GM12878 (cell line): ENCODE results near the gene KTI12. TPM values are rescaled to one million over a fixed set of nuclear protein-coding genes. Genes with fewer than 3 reads are reported as not detected.

ENCODE experiments used
- ATAC-seq: fragments of 200-7000 bp; cut with Tn5 transposase; 3 replicates; pipeline ENCODE4 v1.9.1; 2020; ENCODE audit warnings: mild to moderate bottlenecking, moderate library complexity
- BruUV-seq: library from RNA; stranded (reverse); fragments of 400-500 nt; replicated peaks from 2 replicates; lab custom pipeline; 2021; lab: Mats Ljungman, UMichigan
- CTCF ChIA-PET: fragments of 300-600 bp; sonication (Branson Sonifier 250); formaldehyde crosslinking; extraction: SDS; loops from one replicate; lab custom pipeline; 2021; ENCODE audit warnings: inconsistent platforms; lab: Yijun Ruan, JAX
- POLR2A ChIA-PET: fragments of 350-600 bp; formaldehyde crosslinking; extraction: SDS; loops from one replicate; lab custom pipeline; 2021; ENCODE audit warnings: inconsistent platforms; lab: Charles Lee
- RAD21 ChIA-PET: fragments of 300-600 bp; sonication (Branson Sonifier 250); formaldehyde crosslinking; loops from one replicate; lab custom pipeline; 2023; ENCODE audit warnings: antibody characterized with exemption; ENCODE audit not compliant: unreplicated experiment; lab: Charles Lee
- SMC1A ChIA-PET: fragments of 300-600 bp; sonication (Branson Sonifier 250); formaldehyde crosslinking; loops from one replicate; lab custom pipeline; 2023; ENCODE audit not compliant: unreplicated experiment, uncharacterized antibody; lab: Charles Lee
- DNase-seq: peaks from one replicate; pipeline ENCODE4 v3.0.0-alpha.2; 2011; ENCODE audit warnings: low read depth, low spot score
- FAIRE-seq: peaks from 3 replicates; lab custom pipeline; 2011; peaks lifted over from hg19 to GRCh38; lab: Jason Lieb, UNC
- H2AFZ ChIP-seq: 2 replicates; pipeline ENCODE4 v1.6.0; 2011; ENCODE audit warnings: low read depth, low read length, control low read depth; ENCODE audit not compliant: control insufficient read depth
- H3K27ac ChIP-seq: 2 replicates; pipeline ENCODE4 v1.5.1; 2011; ENCODE audit warnings: control low read depth; ENCODE audit not compliant: control insufficient read depth, insufficient read depth
- H3K27me3 ChIP-seq, 2 experiments: replicated peaks in 1 of 2; 2 replicates each; pipeline versions ENCODE4 v1.6.0 to v1.6.1; 2011; ENCODE audit warnings: low read length in 1 of 2; ENCODE audit not compliant: control insufficient read depth in 2 of 2, insufficient read depth in 2 of 2
- H3K36me3 ChIP-seq, 2 experiments: 2 replicates each; pipeline ENCODE4 v1.5.1; 2011; ENCODE audit warnings: low read length in 1 of 2; ENCODE audit not compliant: control insufficient read depth in 2 of 2, insufficient read depth in 2 of 2
- H3K4me1 ChIP-seq: 2 replicates; pipeline ENCODE4 v1.6.1; 2011; ENCODE audit warnings: mild to moderate bottlenecking, low read length, moderate library complexity, mixed read lengths; ENCODE audit not compliant: control insufficient read depth, insufficient read depth
- H3K4me2 ChIP-seq: 2 replicates; pipeline ENCODE4 v1.6.0; 2011; ENCODE audit warnings: control low read depth; ENCODE audit not compliant: control insufficient read depth, insufficient read depth
- H3K4me3 ChIP-seq: fragments of 200-600 bp; sonication (generic); 2 replicates; pipeline ENCODE4 v1.5.1; 2016
- H3K79me2 ChIP-seq: 2 replicates; pipeline ENCODE4 v1.6.0; 2011; ENCODE audit warnings: low read length; ENCODE audit not compliant: control insufficient read depth, insufficient read depth
- H3K9ac ChIP-seq: 2 replicates; pipeline ENCODE4 v1.8.0; 2011; ENCODE audit warnings: low read length, control low read depth, mixed read lengths; ENCODE audit not compliant: control insufficient read depth, insufficient read depth
- H3K9me3 ChIP-seq: replicated peaks from 3 replicates; pipeline ENCODE4 v1.5.1; 2011; ENCODE audit warnings: mild to moderate bottlenecking, low read length; ENCODE audit not compliant: control insufficient read depth, insufficient read depth
- H4K20me1 ChIP-seq: 2 replicates; pipeline ENCODE4 v1.6.0; 2011; ENCODE audit not compliant: control insufficient read depth, insufficient read depth
- BMI1 ChIP-seq: fragments of 450-650 bp; IDR thresholded peaks from 2 replicates; pipeline ENCODE4 v1.6.1; 2016; ENCODE audit warnings: mild to moderate bottlenecking, moderate library complexity, borderline replicate concordance
- CBX3 ChIP-seq: fragments of 200-600 bp; sonication (generic); IDR thresholded peaks from 2 replicates; pipeline ENCODE4 v1.6.1; 2016; ENCODE audit warnings: low read depth, borderline replicate concordance
- CREM ChIP-seq: IDR thresholded peaks from 2 replicates; pipeline ENCODE4 v1.6.1; 2014; ENCODE audit warnings: antibody characterized with exemption, low read depth
- GATAD2B ChIP-seq: fragments of 450-650 bp; conservative IDR thresholded peaks from 2 replicates; pipeline ENCODE4 v1.6.1; 2017; ENCODE audit warnings: low read depth, mild to moderate bottlenecking, moderate library complexity
- JUND ChIP-seq: IDR thresholded peaks from 2 replicates; pipeline ENCODE4 v1.6.1; 2012; ENCODE audit warnings: low read depth, mild to moderate bottlenecking, low read length, improper control_type of control experiment, moderate library complexity
- LARP7 ChIP-seq: fragments of 450-650 bp; IDR thresholded peaks from 2 replicates; pipeline ENCODE4 v1.6.1; 2017; ENCODE audit warnings: mild to moderate bottlenecking
- NBN ChIP-seq: fragments of 450-650 bp; IDR thresholded peaks from 2 replicates; pipeline ENCODE4 v1.6.1; 2016
- RAD51 ChIP-seq: fragments of 450-650 bp; IDR thresholded peaks from 2 replicates; pipeline ENCODE4 v1.6.1; 2016; ENCODE audit warnings: moderate library complexity, mild to moderate bottlenecking, inconsistent platforms
- SMC3 ChIP-seq: IDR thresholded peaks from 2 replicates; pipeline ENCODE4 v1.6.1; 2011; ENCODE audit warnings: low read length, improper control_type of control experiment, borderline replicate concordance
- SRF ChIP-seq, 2 experiments: IDR thresholded peaks; 2 replicates each; pipeline ENCODE4 v1.6.1; 2011; ENCODE audit warnings: low read depth in 2 of 2, low read length in 2 of 2, mild to moderate bottlenecking in 1 of 2, moderate library complexity in 1 of 2
- ZSCAN29 ChIP-seq: fragments of 450-650 bp; IDR thresholded peaks from 2 replicates; pipeline ENCODE4 v1.6.1; 2017; ENCODE audit warnings: mild to moderate bottlenecking, moderate library complexity
- WGBS: methylation state at CpG from one replicate; pipeline ENCODE4 v1.1.6; 2016; ENCODE audit warnings: low lambda C conversion rate; ENCODE audit not compliant: insufficient replicate concordance, insufficient coverage; ENCODE audit errors: missing lambda C conversion rate; 5-methylcytosine and 5-hydroxymethylcytosine counted together
- in situ Hi-C: fragments of 300-500 bp; cut with MboI; formaldehyde crosslinking; loops from 9 replicates; pipeline ENCODE4 v1.14.3; 2018; ENCODE audit warnings: mixed read lengths
- intact Hi-C: fragments of 100-400 bp; cut with micrococcal nuclease; formaldehyde crosslinking; loops from one replicate; pipeline ENCODE4 v1.14.2; 2022; ENCODE audit not compliant: unreplicated experiment
- polyA plus RNA-seq, 11 experiments: library from polyadenylated mRNA; depleted of rRNA in 4 of 11; unstranded in 6 of 11; stranded (reverse) in 5 of 11; fragments of >200 nt; fragmentation: Nextera tagmentation in 4 of 11; fragmentation: Illumina TruSeq in 1 of 11; extraction: Ambion mirVana in 4 of 11; extraction: Trizol in 1 of 11; gene quantifications; 1 replicate in 1 of 11; 2 replicates in 10 of 11; pipeline versions ENCODE4 v1.2.1 to v1.2.3, GENCODE V29; 2011 to 2016; ENCODE audit warnings: inconsistent platforms in 2 of 11, missing spikeins in 2 of 11, low read depth in 1 of 11
- total RNA-seq, 4 experiments: library from RNA; depleted of rRNA in 3 of 4; stranded (reverse); fragments of >200 nt in 3 of 4; fragmentation: Illumina TruSeq in 1 of 4; extraction: Trizol in 1 of 4; gene quantifications; 2 replicates each; pipeline versions ENCODE4 v1.2.1 to v1.2.3, GENCODE V29; 2013 to 2021
- TF ChIP-seq, protein P1 (sequence below): fragments of 450-650 bp; IDR thresholded peaks from 2 replicates; pipeline ENCODE4 v1.6.1; 2014; ENCODE audit warnings: mild to moderate bottlenecking
- TF ChIP-seq, protein P2 (sequence below): IDR thresholded peaks from 2 replicates; pipeline ENCODE4 v1.6.1; 2012; ENCODE audit warnings: low read depth, low read length, improper control_type of control experiment
- TF ChIP-seq, protein P3 (sequence below): fragments of 450-650 bp; formaldehyde crosslinking; IDR thresholded peaks from 2 replicates; pipeline ENCODE4 v1.5.0; 2022; ENCODE audit warnings: mild to moderate bottlenecking, missing genetic modification characterization
- TF ChIP-seq, protein P4 (sequence below): fragments of 450-650 bp; IDR thresholded peaks from 2 replicates; pipeline ENCODE4 v1.6.1; 2016; ENCODE audit warnings: mild to moderate bottlenecking

KTI12 gene
- total and polyA plus RNA-seq, 10 of the 15 experiments (the other 5 are each of a cell fraction or from before 2014, with no cell fraction given): 2.7 to 32.4 (median 17.6) TPM

DNA sequence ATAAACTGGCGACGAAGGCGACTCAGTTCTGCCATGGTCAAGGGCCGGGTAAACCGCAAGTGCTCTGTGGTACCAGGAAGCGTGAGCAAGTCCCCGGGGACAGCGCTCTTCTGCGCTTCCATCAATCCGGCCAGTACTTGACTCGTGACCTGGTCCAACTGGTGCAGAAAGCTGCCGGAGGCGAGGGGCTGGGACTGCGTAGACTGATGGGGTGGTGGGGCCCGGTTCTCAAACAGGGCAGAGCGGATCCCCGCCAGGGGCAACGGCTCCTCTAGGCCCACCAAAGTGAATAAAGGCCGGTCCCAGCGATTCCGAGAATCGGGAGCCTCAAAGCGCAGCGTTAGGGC is 852 bp downstream of the KTI12 start:
- DNase-seq: no peak
- no TSS peak for BruUV-seq
- peaks cover 0 to 5% of the 10 kb centered on the region in 2 experiments; a peak in 1 of 4 replicates for H3K36me3 ChIP-seq
- peaks cover 12% of the 10 kb centered on the region for H3K4me1 ChIP-seq
- RAD21 ChIA-PET: interaction anchor here (0.8 to 1.3 kb wide), 4 partner anchors 22 to 154 kb away, joined by 3 to 4 read pairs (median 3); partner anchors contain the start of genes NRDC and TXNDC12
- no peak overlapping the region for H2AFZ ChIP-seq
- in situ Hi-C loops (no loop called here), intact Hi-C loops (loop anchor here (1.0 kb wide), 1 partner anchor 24 kb away; the partner anchor contains the start of gene BTF3L4)
- H3K4me3 ChIP-seq: peak overlapping the region; percentile 78
- POLR2A ChIA-PET: interaction anchor here (0.9 to 6.0 kb wide), 6 partner anchors 12 to 154 kb away, joined by 3 to 37 read pairs (median 5); partner anchors contain the start of genes BTF3L4 and TXNDC12
- peak; percentile 71 for ATAC-seq
- no peaks in the 10 kb centered on the region for H3K27me3 ChIP-seq
- peak overlapping the region; percentile 85 for H3K9ac ChIP-seq
- SMC1A ChIA-PET: interaction anchor here (1.9 to 3.6 kb wide), 3 partner anchors 17 to 153 kb away, joined by 7 to 13 read pairs (median 11); partner anchors contain the start of genes BTF3L4 and TXNDC12
- CTCF ChIA-PET: interaction anchor here (1.4 to 2.1 kb wide), 3 partner anchors 18 to 136 kb away, joined by 6 to 10 read pairs (median 7); partner anchors contain the start of genes BTF3L4 and TXNDC12
- H4K20me1 ChIP-seq: no peaks in the 10 kb centered on the region
- WGBS: under 1% methylated on average over 24 of the region's 24 CpGs
- no peaks in the 10 kb centered on the region for H3K9me3 ChIP-seq
- H3K27ac ChIP-seq: peak overlapping the region; percentile 83
- H3K79me2 ChIP-seq: peaks cover 40% of the 10 kb centered on the region
- FAIRE-seq: no peak
- peak overlapping the region; percentile 92 for H3K4me2 ChIP-seq
- TF ChIP-seq, protein P1, sequence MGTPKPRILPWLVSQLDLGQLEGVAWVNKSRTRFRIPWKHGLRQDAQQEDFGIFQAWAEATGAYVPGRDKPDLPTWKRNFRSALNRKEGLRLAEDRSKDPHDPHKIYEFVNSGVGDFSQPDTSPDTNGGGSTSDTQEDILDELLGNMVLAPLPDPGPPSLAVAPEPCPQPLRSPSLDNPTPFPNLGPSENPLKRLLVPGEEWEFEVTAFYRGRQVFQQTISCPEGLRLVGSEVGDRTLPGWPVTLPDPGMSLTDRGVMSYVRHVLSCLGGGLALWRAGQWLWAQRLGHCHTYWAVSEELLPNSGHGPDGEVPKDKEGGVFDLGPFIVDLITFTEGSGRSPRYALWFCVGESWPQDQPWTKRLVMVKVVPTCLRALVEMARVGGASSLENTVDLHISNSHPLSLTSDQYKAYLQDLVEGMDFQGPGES: no peak
- TF ChIP-seq CREM (peak; percentile 53), NBN (0 out of 2 replicates have a peak, but pooled peaks have one; percentile 28), SRF (IDR thresholded peaks at IDR 0.05; ENCODE audit: low read depth in 2 of 2, low read length in 2 of 2) (no peak), LARP7 (no peak), SMC3 (no peak), RAD51 (0 out of 2 replicates have a peak, but pooled peaks have one; percentile 14), GATAD2B (peak; percentile 49), JUND (no peak), CBX3 (no peak), ZSCAN29 (peak; percentile 94), BMI1 (no peak)
- TF ChIP-seq, protein P2, sequence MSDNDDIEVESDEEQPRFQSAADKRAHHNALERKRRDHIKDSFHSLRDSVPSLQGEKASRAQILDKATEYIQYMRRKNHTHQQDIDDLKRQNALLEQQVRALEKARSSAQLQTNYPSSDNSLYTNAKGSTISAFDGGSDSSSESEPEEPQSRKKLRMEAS: no peak
- TF ChIP-seq, protein P3, sequence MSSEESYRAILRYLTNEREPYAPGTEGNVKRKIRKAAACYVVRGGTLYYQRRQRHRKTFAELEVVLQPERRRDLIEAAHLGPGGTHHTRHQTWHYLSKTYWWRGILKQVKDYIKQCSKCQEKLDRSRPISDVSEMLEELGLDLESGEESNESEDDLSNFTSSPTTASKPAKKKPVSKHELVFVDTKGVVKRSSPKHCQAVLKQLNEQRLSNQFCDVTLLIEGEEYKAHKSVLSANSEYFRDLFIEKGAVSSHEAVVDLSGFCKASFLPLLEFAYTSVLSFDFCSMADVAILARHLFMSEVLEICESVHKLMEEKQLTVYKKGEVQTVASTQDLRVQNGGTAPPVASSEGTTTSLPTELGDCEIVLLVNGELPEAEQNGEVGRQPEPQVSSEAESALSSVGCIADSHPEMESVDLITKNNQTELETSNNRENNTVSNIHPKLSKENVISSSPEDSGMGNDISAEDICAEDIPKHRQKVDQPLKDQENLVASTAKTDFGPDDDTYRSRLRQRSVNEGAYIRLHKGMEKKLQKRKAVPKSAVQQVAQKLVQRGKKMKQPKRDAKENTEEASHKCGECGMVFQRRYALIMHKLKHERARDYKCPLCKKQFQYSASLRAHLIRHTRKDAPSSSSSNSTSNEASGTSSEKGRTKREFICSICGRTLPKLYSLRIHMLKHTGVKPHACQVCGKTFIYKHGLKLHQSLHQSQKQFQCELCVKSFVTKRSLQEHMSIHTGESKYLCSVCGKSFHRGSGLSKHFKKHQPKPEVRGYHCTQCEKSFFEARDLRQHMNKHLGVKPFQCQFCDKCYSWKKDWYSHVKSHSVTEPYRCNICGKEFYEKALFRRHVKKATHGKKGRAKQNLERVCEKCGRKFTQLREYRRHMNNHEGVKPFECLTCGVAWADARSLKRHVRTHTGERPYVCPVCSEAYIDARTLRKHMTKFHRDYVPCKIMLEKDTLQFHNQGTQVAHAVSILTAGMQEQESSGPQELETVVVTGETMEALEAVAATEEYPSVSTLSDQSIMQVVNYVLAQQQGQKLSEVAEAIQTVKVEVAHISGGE (CRISPR knock-in tag): no peak
- TF ChIP-seq, protein P4, sequence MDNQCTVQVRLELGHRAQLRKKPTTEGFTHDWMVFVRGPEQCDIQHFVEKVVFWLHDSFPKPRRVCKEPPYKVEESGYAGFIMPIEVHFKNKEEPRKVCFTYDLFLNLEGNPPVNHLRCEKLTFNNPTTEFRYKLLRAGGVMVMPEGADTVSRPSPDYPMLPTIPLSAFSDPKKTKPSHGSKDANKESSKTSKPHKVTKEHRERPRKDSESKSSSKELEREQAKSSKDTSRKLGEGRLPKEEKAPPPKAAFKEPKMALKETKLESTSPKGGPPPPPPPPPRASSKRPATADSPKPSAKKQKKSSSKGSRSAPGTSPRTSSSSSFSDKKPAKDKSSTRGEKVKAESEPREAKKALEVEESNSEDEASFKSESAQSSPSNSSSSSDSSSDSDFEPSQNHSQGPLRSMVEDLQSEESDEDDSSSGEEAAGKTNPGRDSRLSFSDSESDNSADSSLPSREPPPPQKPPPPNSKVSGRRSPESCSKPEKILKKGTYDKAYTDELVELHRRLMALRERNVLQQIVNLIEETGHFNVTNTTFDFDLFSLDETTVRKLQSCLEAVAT: 0 out of 2 replicates have a peak, but pooled peaks have one; percentile 29
